GM21619 (cell line): ENCODE measurements around the gene LGALS14.
"Not testable (repeated sequence)": the region's sequence is repeated elsewhere in the genome, so short reads cannot be mapped to it uniquely, and the experiment has no call there.

Source experiments
- ATAC-seq: cut with Tn5 transposase; IDR thresholded peaks from one replicate; pipeline ENCODE4 v1.9.1; 2021; ENCODE audit not compliant: unreplicated experiment

The LGALS14 gene, protein sequence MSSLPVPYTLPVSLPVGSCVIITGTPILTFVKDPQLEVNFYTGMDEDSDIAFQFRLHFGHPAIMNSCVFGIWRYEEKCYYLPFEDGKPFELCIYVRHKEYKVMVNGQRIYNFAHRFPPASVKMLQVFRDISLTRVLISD

DNA sequence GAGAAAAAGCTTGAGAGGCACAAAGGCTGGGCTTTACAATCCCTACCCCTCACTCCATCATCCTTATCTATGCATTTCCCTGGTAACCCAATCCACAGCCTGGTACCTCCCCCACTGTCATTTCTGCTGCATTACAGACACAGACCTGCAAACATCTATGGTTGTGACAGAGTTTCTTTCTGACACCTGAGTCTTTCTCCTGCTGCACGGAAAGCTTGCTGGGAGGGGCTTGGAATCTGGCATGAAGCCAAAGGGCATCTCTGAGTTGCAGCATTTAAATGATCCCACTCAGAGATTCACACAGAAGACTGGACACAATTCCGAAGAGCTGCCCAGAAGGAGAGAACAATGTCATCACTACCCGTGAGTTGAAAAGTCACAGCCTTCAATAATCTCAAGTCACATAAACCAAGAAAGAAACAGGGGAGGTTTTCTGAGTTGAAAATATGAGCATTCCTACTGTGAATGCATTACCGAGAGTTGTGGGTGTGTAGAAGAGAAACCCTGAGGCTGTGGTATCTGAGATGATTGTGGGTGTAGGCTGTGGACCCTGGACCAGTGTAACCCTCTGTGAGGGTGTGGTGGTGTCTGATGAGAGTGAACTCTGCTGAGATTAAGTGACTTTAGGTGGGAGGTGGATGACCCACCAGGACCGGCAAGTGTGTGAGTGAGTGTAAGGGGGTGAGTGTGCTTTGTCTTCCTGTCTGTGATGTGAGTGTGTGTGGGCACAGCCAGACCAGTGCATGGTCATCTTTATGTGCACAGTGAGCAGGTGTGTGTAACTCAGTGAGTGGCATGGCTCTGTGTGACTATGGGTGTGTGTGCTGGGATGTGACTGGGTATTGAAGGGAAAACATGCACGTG is at the start of gene LGALS14:
Gene LGALS14 (plus strand): TSS at position 301 of the 864 bp plus-strand sequence. CDS start 48 bp downstream, at position 349.
- ATAC-seq, result no peak

DNA sequence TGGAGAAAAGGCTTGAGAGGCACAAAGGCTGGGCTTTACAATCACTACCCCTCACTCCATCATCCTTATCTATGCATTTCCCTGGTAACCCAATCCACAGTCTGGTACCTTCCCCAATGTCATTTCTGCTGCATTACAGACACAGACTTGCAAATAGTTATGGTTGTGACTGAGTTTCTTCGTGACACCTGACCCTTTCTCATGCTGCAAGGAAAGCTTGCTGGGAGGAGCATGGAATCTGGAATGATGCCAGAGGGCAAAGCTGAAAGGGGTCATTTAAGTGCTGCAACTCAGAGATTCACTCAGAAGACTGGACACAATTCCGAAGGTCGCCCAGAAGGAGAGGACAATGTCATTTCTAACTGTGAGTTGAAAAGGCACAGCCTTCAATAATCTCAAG is 48.7 kb upstream of the LGALS14 start, which contains the start of gene LGALS16:
Gene LGALS16 (plus strand): TSS at position 301 of the 400 bp plus-strand sequence. CDS start 49 bp downstream, at position 350.
- no peak for ATAC-seq

DNA sequence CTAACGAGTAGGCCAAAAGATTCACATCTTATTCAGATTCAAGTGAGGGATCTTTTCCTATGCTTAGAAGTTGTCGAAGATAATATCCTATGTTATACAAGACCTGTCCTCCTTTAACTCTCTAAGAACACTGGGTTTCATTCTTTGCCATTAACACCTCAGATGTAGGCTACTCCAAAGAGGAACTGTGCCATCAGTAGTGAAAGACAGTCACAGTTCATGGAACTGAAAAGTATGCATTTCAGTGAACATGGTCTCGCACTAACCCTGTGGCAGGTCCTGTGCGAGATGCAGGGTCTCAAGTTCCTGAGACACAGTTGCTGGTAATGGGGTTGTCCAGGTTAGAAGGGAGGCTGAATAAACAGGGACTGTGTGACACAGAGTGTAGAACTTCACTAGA is 44.5 kb upstream of the LGALS14 start:
- no peak for ATAC-seq

DNA sequence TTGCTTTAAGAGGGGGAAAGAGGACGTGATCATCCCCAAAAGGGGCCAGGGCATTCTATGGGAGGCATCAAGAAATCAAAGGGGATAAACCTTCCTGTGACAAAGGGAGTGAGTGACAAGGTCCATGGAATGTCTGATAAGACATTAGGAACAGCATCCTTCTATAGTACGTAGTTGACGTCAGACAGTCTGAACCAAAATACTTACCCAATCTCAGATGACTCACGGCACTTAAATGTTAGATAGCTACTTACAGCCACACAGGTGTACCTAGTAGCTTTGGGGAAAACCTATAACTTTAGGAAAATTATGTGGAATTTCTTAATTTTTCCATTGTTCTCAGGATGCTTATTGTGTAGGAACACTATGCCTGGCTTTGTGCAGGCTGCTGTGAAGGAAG is 43.6 kb upstream of the LGALS14 start:
- ATAC-seq, result no peak

DNA sequence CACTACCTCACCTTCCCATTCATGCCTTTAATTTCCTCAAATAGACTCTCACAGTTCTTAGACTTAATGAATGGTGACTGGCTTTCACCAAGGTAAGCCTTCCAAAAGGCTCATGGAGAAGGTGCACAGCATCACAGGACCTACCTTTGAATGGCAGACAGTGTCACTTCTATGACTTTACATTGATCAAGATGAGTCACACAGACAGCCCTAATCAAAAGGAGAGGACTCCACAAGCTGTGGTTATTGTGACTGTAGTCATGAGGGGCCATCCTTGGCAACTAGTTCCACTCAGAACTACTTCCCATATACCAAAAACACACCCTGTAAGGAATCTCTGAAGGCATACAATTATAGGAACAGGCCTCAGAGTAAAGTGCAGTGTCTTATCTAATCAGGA is 42.7 kb upstream of the LGALS14 start:
- ATAC-seq, result no peak

DNA sequence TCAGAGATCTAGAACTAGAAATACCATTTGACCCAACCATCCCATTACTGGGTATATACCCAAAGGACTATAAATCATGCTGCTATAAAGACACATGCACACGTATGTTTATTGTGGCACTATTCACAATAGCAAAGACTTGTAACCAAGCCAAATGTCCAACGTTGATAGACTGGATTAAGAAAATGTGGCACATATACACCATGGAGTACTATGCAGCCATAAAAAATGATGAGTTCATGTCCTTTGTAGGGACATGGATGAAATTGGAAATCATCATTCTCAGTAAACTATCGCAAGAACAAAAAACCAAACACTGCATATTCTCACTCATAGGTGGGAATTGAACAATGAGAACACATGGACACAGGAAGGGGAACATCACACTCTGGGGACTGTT is 34.4 kb upstream of the LGALS14 start:
- ATAC-seq, result not testable (repeated sequence)

DNA sequence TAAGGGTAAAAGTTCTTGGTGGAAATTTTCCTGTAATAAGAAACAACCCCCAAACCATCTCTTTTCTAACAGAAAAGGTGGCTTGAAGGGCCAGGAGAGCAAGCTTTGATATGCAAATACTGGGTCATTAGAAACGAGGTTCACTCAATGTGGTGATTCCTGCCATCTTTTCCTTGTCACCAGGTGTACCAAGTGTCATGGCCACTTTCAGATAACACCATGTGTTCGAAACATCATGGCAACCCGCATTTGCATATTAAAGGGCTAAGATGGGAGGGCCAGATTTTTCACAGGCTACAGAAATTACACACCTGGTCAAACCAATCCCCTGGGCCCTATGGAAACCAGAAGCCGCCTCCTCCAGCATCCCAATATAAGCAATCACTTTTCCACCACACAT is 33.3 kb upstream of the LGALS14 start:
- no peak for ATAC-seq

DNA sequence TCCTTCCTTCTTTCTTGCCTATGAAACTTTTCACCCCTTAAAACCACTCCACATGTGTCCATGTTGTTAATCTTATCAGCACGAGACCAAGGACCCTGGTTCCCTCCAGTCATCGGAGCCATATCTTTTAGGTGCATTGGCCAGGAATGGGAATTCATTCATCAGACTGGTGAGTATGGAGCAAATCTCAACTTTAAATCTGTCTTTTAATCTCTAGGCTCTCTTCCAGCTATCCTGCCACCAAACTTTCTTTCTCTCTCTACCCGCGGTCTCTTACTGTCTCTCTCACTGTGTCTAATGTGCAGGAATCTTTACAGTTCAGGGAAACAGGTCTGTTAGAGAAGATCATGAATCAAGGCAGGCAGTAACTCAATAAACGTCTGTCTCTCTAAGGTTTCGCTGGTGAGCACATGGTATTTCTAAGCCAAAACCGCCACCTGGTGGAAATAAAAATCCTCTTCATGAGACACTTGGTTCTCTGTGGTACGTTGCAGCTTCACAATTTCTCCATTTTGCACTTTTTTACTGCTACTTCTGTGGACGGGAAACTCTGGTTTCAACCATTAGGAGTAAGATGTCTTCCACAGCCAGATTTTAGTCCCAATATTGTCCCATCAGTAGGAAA is 32.4 kb upstream of the LGALS14 start:
- ATAC-seq, result no peak

DNA sequence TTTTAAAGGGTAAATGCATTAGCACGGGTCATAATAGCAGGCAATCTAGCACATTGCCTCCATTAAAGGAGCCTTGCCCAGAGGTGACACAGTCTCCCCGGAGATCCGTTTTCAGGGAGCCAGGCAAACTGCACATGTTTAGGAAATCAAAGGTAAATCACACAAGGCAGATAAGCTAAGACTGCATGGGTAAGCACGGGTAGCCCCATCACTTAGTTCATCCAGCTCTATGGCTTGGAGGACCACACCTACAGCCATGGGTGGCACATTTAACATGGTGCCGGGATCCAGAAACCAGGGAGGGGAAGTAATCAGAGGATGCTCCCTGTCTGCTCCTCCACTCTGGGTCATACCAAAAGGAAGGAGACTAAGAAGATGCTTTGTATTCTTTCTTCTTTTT is 31.8 kb upstream of the LGALS14 start:
- no peak for ATAC-seq

DNA sequence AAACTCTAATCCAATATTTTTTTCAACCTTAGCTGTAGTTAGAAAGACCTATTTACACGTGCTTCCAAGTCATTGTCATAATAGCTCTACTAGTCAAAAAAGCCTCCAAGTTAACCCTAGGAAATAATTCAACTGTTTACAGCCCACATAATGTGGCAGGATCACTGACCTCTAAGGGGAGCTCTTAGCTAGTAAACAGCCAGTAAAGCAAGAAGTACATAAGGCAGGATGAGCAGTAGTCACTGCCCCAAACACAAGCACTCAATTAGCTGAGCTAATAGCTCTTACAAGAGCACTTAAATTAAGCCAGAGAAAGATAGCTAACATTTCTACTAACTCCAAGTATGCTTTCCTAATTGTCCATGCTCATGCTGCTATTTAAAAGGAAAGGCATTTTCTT is 30.4 kb upstream of the LGALS14 start:
- not testable (repeated sequence) for ATAC-seq

DNA sequence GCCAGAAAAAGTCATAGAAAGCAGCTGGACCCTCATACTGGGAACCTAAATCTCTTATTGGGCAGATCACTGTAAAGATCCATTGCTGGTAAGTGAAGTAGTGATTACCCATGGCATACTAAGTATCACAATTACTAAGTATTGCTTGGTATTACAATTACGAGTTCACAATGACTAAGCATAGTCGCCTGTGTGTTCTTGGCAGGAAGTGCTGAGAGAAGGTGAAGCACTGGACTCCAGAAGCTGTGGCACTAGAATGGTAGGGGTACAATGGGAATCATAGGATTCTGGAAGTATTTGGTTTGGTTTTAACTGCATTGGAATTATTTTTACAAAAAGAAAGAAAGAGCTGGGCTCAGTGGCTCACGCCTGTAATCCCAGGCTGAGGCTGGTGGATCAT is 28.3 kb upstream of the LGALS14 start:
- ATAC-seq, result no peak

DNA sequence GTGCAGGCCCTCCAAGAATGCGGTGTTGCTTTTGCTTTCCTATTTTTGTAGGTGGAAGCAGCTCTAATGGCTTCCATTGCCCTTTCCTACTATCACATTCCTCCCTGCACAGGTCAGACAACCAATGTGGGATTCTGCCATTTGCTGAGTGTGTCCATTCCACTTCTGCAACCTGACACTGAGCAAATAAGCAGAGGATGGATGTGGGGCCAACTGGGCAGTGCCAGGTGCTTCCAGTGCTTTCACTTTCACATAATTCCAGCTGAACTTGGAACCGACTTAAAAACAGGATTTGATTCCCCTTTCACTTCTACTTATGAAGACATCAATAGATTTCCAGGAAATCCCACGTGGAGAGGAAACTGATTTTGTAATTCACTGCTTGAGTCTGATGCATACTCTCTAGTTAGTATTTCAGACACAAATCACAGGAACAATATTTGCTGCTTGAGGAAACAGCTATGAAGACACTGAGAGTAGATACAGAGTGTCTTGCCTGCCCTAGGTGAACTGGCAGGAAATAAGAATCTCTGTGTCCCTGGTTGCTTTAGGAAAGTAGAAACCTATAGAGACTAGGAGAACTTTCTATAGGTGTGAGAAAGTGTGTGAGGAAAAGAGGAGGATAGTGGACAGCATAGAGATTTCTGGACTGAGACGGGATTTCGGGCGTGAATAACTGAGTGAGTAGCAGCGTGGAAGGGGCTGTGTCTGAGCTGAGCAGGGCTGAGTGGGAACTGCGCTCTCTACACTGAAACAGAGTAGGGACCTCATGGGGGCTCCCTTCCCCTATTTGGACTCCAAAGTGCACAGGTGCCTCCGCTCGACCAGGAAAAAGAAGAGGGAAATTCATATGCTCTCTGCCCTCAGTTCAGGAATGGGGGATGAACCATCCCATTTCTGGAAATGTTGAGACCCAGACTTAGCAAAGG is 26.1 kb upstream of the LGALS14 start:
- no peak for ATAC-seq

DNA sequence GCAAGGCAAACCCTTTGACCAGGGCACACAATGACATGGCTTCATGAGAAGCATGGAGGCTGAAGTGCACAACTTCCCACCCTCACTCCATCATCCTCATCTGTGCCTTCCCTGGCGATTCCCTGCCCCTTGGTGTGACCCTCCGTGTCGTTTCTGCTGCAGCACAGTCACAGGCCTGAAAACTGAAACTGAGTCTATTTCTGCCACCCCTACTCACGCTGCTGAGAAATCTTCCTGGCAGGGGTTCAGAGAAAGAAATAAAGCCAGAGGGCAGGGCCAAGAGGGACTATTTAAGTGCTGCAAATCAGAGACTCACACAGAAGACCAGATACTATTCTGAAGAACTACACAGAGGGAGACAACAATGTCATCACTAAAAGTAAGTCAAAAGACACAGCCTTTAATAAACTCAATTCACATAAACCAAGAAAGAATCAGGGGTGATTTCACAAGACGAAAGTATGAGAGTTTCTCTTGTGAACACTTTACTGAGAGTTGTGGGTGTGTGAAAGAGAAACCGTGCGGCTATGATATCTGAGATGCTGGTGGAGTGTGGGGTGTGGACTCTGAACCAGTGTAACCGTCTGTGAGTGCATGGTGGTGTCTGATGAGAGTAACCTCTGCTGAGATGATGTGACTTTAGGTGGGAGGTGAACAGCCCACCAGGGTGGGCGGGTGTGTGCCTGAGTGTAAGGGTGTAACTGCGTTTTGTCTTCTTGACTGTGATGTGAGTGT is 25.1 kb upstream of the LGALS14 start:
- ATAC-seq, result peak; percentile 47

DNA sequence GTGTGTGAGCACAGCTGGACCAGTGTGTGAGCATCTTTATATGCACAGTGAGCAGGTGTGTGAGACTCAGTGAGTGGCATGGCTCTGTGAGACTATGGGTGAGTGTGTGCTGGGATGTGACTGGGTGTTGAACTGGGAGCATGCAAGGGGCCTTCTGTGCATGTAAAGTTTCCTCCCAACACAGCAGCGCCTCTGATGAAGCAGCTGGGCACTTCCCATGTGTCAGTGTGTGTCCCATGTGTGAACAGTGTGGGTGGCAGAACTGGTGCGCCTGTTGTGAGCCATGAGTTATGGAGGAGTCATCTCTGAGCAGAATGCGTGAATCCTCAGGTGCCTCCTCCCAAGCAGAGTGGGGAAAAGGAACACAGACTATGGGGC is 24.5 kb upstream of the LGALS14 start:
- no peak for ATAC-seq

DNA sequence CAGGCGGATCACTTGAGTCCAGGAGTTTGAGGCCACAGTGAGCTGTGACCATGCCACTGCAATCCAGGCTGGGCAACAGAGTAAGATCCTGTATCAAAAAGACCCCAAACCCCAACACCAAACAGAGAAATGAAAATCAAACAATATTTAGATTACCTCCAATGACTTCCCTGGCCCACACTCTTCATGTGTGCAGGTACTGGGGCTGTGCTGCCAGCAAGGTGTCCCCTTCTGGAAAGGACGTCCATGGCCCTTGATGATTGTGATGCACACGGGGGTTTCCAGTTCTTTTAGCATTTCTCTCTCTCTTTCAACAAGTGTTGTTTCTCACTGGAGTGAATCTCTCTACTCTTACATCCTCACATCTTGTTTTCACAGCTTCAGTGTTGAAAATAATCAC is 23.7 kb upstream of the LGALS14 start:
- no peak for ATAC-seq

DNA sequence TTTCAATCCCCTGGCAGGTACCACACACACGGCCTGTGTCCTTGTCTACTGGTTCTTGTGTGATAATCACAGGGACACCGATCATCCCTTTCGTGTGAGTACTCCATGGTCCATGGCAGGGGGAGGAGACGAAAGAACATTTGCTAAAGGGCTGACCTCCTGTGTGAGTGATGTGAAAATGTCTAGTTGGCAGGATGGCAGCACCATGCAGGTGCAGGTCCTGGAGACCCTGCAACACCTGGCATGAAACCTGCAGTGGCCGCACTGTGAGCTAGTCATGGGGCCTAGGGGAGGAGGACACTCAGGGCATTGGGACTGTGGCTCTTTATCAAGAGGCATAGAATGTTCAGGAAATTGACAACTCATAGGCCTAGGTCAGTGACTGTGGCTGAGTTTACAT is 22.9 kb upstream of the LGALS14 start:
- ATAC-seq, result no peak

DNA sequence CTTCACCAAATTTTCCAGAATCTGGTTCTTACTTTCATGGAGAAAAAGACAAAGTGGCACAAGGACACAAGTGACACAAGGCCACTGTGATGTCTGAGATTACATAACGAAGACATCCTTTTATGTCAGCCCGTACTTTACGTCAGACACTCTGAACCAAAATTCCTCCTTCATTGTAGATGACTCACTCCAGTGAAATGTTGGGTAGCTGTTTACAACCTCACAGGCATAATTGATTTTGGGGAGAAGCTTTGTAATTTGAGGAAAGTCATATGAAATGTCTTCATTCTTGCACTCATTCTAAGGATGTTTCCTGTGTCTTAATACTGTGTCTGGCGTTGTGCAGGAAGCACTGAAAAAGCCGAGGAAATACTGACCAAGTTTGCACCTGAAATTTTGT is 20.0 kb upstream of the LGALS14 start:
- ATAC-seq, result no peak

DNA sequence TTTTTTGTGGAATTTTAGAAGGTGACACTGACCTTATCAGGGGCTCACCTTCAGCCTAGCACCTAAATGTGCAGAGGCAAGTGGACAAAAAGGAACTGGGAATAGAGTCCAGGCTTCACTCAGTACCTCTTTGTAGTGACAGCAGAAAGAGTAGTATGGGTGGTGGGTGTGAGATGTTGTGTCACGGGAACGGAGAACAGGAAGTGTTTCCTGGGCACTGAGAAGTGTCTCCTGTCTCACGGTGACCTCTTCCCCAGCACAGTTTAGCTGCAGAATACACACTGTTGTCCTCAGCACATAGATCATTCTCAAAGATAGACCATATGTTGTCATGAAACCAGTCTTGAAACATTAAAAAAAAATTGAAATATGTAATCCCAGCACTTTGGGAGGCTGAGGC is 17.5 kb upstream of the LGALS14 start:
- ATAC-seq, result no peak

DNA sequence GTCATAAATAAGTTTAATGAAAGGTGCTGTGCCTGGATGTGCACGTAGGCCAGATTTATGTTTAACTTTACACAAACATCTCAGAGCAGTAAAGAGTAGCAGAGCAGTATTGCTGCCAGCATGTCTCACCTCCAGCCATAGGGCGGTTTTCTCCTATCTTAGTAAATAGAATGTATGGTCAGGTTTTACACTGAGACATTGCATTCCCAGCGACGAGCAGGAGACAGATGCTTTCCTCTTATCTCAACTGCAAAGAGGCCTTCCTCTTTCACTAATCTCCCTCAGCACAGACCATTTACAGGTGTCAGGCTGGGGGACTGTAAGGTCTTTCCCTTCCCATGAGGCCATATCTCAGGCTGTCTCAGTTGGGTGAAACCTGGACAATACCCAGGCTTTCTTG is 15.6 kb upstream of the LGALS14 start:
- not testable (repeated sequence) for ATAC-seq

DNA sequence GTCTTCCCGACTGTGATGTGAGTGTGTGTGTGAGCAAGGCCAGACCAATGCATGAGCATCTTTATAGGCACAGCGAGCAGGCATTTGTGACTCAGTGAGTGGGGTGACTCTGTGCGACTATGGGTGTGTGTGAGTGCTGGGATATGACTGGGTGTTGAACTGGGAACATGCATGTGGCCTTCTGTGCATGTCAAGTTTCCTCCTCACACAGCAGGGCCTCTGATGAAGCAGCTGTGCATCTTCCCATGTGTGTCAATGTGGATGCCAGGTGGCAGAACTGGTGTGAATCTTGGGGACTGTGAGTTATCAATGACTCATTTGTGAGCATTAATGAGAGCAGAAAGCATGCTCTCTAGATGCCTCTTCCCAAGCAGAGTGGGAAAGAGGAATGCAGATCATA is 12.1 kb upstream of the LGALS14 start:
- ATAC-seq, result no peak
